ENCODE measurements around the gene ARMC7. TPM values are rescaled to one million over a fixed set of nuclear protein-coding genes. Genes with fewer than 3 reads are reported as not detected.

The ARMC7 gene
- total RNA-seq, 2 donors from 2014 or later, result 20.5 to 20.7 TPM

DNA sequence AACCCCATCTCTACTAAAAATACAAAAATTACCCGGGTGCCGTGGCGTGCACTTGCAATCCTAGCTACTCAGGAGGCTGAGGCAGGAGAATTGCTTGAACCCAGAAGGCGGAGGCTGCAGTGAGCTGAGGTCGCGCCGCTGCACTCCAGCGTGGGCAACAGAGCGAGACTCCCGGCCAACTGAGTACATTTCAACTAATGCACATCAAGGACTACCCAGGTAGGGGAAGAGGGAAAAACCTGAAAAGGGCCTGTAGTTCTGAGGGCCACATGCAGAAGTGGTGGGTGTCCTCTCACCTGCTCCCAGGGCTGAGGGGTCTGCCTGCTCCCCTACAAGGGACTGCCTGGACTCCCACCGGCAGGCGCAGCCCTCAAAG lies 22.6 kb upstream of the ARMC7 start:
- Histone ChIP-seq H3K27ac (peak overlapping the region; percentile 99), H3K9ac (ENCODE audit: low read depth in 2 of 2, low read length in 2 of 2) (peak overlapping the region; percentile 63 to 98), H3K27me3 (no peaks in the 10 kb centered on the region), H3K9me3 (no peaks in the 10 kb centered on the region), H3K4me3 (peak overlapping the region; percentile 82), H3K4me1 (peaks cover 24% of the 10 kb centered on the region), H3K36me3 (no peaks in the 10 kb centered on the region)
- TF ChIP-seq, protein P1, sequence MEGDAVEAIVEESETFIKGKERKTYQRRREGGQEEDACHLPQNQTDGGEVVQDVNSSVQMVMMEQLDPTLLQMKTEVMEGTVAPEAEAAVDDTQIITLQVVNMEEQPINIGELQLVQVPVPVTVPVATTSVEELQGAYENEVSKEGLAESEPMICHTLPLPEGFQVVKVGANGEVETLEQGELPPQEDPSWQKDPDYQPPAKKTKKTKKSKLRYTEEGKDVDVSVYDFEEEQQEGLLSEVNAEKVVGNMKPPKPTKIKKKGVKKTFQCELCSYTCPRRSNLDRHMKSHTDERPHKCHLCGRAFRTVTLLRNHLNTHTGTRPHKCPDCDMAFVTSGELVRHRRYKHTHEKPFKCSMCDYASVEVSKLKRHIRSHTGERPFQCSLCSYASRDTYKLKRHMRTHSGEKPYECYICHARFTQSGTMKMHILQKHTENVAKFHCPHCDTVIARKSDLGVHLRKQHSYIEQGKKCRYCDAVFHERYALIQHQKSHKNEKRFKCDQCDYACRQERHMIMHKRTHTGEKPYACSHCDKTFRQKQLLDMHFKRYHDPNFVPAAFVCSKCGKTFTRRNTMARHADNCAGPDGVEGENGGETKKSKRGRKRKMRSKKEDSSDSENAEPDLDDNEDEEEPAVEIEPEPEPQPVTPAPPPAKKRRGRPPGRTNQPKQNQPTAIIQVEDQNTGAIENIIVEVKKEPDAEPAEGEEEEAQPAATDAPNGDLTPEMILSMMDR (IDR thresholded peaks at IDR 0.05), result no peak
- no peak for DNase-seq
- intact Hi-C loops (cut with DNase I), result no loop called here

DNA sequence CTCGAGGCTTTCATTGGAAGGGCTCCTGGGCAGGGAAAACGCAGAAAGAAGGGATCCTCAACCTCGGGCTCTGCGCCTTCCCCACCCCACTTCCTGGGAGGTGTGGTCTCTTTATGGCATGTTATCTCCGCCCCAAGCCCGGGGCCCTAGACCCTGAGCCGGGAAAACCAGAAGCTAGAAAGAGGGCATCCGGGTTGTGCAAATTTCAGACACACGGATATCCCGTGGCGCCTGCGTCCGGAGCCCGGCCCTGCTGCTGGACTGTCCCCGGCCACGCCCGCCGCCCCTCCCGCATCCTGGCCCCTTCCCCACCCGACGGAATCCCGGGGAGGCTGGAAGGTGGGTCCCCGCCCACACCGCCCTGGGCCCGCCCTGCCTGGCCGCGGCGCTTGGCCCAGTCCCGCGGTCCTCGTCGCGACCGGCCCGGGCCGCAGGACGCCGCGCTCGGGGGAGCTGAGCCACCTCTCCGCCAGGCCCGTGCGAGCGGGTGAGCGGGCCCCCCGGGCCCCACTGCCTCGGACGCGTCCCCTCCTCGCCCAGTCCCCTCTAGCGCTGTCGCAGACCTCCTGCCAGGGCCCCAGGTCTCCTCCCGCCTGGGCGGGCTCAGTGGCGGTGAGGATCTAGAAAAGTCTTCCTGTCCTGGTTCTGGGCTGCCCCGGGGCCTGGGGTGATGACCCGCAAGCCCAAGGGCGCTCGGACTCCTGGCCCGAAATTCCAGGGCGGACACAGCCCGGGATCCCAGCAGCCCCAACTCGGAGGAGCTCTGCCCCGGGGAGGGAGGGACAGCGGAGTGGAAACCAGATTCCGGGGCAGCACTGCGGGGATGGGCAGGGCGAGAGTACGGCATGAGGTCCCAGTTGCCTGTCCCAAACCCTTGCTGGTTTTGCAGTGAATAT lies 22.0 kb upstream of the ARMC7 start, which contains the start of gene SLC16A5:
SLC16A5 (plus strand) TSS at position 397 of the 896 bp plus-strand sequence. CDS start 5,683 bp downstream, outside the sequence.
- TF ChIP-seq, protein P1 (IDR thresholded peaks at IDR 0.05), result no peak
- peaks cover 24% of the 10 kb centered on the region for H3K4me1 ChIP-seq
- intact Hi-C loops (cut with DNase I), result no loop called here

DNA sequence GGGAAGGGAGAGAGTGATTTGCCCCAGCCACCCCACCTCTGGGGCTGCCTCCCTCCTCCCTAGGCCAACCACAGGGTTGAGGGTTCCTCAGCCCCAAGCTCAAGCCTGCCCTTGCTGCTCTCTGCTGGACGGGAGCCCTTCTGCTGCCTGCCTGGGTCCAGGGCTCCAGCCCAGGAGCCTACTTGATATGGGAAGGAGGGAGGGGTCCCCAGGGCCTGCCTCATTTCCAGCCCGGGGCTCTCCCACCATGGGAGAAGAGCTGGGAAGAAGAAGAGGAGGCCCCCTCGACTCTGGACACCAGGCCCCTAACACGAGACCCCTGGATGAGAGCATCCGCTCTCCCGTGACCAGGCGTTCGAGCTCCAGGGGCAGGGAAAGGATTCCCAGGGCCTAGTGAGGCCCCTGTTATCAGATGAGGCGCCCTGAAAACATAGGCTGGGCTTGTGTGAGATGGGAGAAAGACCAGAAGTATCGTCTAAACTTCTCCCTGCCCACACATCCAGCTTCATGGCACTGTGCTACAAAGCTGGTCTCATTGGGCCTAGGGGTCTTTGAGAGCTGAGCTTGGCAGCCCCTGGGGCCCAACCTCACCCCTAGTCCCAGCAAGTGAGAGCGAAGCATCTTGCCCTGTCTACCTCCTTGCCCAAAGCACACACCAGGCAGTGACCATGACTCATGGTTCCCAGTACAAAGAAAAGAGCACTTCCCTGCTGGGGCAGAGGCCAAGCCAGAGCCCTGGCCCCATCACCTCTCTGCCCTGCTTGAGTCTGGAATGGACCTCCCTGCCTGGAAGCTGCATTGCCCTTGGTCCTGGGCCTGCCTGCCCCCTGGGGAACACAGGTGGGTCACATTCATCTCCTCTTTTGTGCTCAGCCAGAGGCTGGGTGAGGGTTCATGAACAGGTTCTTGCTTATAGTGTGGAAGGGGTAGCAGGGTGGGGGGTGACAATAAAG lies 21.0 kb upstream of the ARMC7 start:
- DNase-seq, result peak; percentile 63
- peak overlapping the region; percentile 93 to 98 for H3K9ac ChIP-seq (ENCODE audit: low read depth in 2 of 2, low read length in 2 of 2)
- intact Hi-C loops (cut with DNase I), result no loop called here
- peak overlapping the region; percentile 99 for H3K27ac ChIP-seq
- H3K27me3 ChIP-seq, result no peaks in the 10 kb centered on the region
- TF ChIP-seq, protein P1 (IDR thresholded peaks at IDR 0.05), result no peak
- no peaks in the 10 kb centered on the region for H3K36me3 ChIP-seq
- H3K4me1 ChIP-seq, result peaks cover 27% of the 10 kb centered on the region
- H3K4me3 ChIP-seq, result peak overlapping the region; percentile 82
- no peaks in the 10 kb centered on the region for H3K9me3 ChIP-seq

More for the DNA sequence above, 22.0 kb upstream of the ARMC7 start, which contains the start of gene SLC16A5:
- Histone ChIP-seq H3K27me3 (no peaks in the 10 kb centered on the region), H3K9me3 (no peaks in the 10 kb centered on the region), H3K27ac (peak within 1 kb of the TSS; percentile 99), H3K4me3 (peak within 1 kb of the TSS; percentile 82), H3K36me3 (no peaks in the 10 kb centered on the region), H3K9ac (ENCODE audit: low read depth in 2 of 2, low read length in 2 of 2) (peak within 1 kb of the TSS; percentile 93 to 98)
- DNase-seq, result peak; percentile 94

DNA sequence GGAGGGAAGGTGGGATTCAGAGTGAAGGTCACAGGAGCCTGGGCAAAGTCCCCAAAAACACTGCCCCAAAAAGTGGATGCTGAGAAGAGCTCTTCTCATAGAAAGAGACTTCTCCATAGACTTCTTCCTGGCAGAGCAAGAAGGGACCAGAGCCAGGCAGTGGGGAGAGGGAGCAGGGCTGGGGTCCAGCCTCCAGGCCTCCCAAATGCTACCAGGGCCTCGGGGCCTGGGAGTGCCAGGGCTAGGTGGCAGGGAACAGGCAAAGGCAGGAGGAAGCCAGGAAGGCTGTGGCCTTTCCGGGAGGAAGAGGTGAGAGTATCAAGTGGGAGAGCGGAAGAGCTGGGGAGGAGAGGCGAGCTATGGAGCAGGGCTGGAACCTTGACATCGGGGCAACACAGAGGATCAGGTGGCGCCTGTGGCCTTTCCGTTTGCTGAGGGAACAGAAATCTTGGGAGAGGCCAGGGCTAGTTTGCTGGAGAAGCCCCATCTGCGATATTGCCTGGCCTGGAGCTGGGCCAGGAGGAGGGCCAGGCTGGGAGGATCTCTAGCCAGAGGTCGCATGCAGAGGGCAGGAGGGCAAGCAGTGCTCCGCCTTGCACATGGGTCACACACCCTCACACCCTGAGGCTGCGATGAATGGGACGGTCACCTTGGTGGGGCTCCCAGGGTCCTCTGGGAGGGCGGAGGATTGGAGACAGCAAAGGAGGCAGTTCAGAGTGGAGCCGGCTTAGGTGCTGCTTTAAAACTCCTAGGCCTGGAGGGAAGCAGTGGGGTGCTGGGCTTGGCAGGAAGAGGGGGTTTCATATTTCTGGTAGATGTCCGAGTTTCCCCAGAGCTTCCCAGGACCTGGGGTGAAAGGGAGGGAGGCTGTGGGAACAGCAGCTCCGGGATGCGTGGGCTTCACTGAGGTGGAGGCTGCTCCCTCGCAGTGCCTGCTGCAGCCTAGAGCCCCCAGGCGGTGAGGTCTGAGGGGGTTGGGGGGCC lies 18.6 kb upstream of the ARMC7 start:
- H3K27me3 ChIP-seq, result no peaks in the 10 kb centered on the region
- no peak overlapping the region for H3K4me3 ChIP-seq
- peak overlapping the region; percentile 61 to 89 for H3K9ac ChIP-seq (ENCODE audit: low read depth in 2 of 2, low read length in 2 of 2)
- H3K27ac ChIP-seq, result peak overlapping the region; percentile 99
- H3K9me3 ChIP-seq, result no peaks in the 10 kb centered on the region
- peak; percentile 87 for DNase-seq
- no peaks in the 10 kb centered on the region for H3K36me3 ChIP-seq
- intact Hi-C loops (cut with DNase I), result no loop called here
- peaks cover 35% of the 10 kb centered on the region for H3K4me1 ChIP-seq
- TF ChIP-seq, protein P1 (IDR thresholded peaks at IDR 0.05), result no peak

All from colonic mucosa (tissue), 4 donors.